Stimulated activated CD4-positive, alpha-beta T cell treated with anti-CD3 and anti-CD28 coated beads, Interleukin-2, amount 100 ng/mL, for 4 hours (primary cell): ENCODE results near the gene DLG4.
A peak's percentile ranks its signal among the peaks of the same experiment; 100 is the strongest.

Experiments used
- DNase-seq: peaks from one replicate; pipeline ENCODE4 v3.0.0-alpha.2; 2020; ENCODE audit warnings: low read depth

Gene DLG4

GRCh38 chr17:7214300-7215135, 5.1 kb downstream of the DLG4 start:
- DNase-seq = peak; percentile 99

- peak; percentile 40 for DNase-seq
These were observed 5.7 kb downstream of the DLG4 start for GRCh38 chr17:7213895-7214299.

DNA sequence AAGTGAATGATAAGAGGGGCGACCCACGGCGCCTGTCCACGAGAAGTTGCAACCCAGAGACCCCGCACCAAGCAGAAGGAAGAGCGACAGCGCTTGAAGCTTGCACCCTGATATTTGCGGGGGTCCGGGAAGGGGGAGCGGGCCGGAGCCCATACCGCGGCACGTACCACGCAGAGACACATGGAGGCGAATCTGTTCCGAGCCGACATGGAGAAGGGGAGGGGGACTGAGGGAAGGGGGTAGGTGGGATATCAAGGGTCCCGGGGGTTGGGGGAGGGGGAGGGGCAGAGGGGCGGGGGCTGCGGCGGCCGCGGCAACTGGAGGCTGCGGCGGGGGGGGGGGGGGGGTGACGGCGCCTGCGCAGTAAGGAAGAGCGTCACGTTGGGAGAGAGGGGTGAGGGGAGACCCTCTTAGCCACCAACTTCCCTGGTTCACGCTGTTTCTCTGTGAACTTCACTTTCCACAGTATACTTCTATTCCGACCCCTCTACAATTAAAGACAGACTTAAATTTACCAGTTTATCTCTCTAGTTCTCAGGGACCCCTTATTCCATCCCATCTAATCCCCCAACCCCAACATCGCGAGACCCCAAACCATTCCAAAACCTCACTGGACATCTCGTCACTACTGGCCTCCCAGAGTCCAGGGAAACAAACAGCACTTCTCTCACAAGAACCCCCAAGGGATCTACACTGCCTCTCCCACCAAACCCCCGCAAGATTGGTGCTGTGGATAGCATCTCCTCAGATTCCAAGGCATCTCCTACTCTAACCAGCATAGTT, 8.0 kb downstream of the DLG4 start:
- no peak for DNase-seq

- no peak for DNase-seq
These were observed 10.7 kb downstream of the DLG4 start for GRCh38 chr17:7208754-7209460.

GRCh38 chr17:7208027-7208571, 11.5 kb downstream of the DLG4 start:
- no peak for DNase-seq

DNA sequence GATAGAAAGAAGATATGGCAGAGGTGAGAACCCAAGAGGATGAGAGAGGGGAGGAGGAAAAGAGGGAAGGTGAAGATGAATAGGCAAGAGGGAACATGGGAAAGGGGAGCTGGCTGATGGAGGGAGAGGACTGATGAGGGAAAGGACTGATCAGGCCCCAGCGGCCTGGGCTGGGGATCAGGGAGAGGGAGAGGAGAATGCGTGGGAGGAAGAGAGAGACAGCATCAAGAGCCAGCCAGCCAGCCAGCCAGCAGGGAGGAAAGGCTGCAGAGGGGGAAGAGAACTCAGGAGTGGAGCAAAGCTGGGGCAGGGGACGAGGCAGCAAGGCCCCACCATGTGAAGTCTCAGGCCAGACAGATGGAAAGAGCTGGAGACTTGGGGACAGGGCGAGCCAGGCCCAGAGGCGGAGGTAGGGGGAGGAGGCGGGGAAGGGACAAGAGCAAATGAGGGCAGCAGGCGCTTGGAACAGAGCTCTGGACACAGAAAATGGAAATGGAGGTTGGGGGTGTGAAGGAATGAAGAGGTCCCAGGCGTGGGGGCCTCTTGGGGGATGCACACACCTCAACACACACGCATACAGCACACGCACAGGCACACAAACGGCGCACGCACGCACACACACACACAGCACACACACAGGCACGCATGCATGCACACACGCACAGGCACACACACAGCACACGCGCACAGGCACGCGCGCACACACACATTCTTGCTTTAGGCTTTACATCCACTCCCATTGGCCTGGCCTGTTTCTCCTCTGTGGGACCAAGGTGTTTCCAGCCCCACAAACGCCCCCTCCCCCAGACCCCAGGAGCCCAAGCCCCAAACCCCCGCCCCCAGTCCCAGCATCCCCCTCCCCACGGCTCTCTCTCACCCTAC, 12.3 kb downstream of the DLG4 start:
- DNase-seq = no peak

- no peak for DNase-seq
These were observed 14.1 kb downstream of the DLG4 start for GRCh38 chr17:7205561-7205960.

- peak; percentile 87 for DNase-seq
These were observed 14.7 kb downstream of the DLG4 start for GRCh38 chr17:7204828-7205461.

- DNase-seq = no peak
These were observed 15.3 kb downstream of the DLG4 start for GRCh38 chr17:7204336-7204735.

GRCh38 chr17:7203391-7203790, 16.2 kb downstream of the DLG4 start:
- no peak for DNase-seq

DNA sequence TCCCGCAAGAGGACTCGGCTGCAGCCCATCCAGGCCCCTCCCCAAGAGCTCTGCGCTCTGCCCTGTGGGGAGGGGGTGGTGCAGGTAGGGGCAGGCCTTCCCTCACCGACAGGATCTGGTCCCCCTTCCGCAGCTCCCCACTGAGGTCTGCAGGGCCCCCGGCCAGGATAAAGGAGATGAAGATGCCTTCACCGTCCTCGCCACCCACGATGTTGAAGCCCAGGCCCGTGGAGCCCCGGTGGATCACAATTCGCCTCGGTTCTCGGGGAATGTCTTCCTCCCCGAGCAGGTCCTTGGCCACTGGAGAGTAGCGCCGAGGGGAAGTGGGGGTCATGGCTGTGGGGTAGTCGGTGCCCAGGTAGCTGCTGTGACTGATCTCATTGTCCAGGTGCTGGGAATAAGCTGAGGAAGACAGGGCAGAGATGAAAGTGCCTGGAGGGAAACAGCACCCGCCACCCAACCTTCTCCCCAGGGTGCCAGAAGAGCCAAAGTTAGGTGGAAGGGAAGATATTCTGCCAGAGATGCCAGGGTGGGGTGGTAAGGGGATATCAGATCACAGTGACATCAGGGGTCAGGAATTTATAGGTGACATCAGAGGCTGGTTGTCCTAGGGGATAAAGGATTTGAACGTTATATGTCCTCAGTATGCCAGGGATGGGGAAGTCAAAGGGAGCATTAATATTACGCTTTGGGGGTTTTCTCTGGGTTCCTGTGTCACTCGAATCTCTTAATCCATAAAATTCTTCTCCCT, 22.8 kb downstream of the DLG4 start:
- no peak for DNase-seq

DNA sequence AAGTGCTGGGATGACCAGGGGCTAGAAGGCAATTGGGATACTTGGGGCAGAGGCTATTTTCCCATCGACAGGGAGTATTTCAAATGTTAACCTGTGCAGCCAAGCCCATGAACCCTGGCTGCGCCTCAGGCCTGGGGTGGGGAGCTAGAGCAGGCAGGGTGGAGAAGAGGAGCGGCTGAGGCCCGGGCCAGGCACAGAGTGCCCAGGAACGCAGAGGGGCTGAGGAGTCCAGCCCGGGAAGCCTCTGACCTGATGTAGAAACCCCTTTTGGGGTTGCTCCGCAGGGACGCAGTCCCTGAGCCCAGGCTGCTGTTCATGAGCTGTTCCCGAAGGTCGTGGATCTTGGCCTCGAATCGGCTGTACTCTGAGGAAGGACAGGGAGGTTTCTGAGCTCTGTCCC, 23.7 kb downstream of the DLG4 start:
- no peak for DNase-seq

- no peak for DNase-seq
These were observed 27.2 kb downstream of the DLG4 start for GRCh38 chr17:7192271-7192937.

DNA sequence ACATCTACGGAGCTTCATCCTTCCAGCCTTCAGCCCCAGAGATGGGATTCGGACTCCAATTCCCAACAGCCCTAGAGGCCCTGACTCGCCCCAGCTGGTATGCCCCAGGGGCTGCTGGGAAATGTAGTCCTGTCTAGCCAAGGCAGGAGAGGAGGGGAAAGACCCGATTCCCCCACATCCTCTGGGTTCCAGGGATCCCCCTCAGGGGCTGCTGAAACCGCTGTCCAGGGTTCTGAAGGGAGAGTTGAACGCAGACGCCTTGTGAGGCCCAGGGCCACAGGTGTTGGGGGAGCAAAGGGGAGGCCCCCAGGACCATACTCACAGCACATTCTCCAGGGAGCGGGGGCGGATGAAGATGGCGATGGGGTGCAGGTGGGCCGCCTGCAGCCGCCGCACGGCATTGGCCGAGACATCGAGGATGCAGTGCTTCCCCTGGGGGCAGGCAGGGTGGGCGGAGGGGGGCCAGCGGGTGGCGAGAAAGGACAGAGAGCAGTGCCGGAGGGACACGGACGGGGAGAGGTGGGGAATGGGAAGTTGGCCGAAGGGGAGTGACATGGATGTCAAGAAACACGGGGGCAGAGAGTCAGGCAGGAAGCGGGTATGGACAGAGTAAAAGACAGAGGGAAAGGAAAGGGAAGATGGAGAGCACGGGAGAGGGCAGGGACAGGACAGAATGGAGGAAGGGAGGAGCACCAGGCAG, 27.9 kb downstream of the DLG4 start:
- DNase-seq = no peak

DNA sequence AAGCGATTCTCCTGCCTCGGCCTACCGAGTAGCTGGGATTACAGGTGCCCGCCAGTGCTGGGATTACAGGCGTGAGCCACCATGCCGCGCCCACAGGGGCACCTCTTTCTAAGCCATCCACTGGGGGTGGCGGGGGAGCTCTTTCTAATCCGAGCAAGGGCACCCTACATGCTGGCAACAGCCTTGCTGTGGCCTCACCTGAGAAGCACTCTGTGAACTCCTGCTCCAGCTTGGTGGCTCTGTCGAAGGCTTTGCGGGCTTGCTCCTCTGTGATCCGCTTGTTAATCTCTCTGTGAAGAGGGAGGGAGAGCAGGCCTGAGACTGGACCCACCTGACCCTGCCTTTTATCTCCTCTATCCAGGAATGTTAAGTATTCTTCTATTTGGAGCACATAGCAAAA, 28.6 kb downstream of the DLG4 start:
- DNase-seq = no peak

DNA sequence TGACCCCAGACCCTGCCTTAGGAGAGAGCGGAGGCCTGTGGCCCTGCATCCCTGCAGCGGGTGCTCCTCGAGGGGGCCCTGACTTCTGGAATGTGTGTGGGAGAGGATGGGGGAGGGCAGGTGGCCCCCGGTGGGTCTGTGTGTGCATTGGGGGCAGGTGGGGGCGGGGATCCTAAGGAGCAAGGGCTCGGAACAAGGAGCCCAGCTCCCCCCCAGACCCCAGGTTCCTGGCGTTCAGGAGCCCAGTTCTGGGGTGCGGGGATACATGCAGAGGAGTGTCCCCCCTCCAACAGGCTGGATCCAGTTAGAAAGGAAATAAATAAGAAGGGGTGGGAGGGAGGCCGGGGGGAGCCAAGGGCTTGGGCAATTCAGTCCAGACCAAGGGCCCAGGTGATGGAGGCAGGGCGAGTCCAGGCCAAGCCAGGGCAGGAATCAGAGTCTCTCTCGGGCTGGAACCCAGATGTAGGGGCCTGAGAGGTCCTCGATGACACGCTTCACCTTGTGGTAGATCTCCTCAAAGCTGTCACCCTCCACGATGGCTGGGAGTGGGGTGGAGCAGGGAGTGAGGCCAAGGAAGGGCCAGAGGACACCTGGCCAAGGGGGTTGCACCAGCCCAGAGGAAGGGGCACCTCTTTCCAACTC, 29.2 kb downstream of the DLG4 start:
- DNase-seq = no peak

- DNase-seq = no peak
These were observed 33.4 kb downstream of the DLG4 start for GRCh38 chr17:7186241-7186640.

GRCh38 chr17:7184647-7185046, 35.0 kb downstream of the DLG4 start:
- DNase-seq = no peak

DNA sequence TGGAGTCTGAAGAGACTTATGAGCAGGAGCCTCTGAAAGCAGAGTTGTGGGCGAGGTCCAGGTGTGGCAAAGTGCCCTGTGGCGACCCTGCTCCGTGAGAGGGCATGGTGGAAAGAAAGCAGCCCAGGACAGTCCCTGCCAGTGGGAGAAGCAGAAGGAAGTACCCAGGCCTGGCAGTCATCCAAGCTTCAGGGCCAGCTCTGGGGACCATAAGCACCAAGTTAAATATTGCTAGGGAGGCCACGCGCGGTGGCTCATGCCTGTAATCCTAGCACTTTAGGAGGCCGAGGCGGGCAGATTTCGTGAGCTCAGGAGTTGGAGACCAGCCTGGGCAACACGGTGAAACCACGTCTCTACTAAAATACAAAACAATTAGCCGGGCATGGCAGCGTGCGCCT, 35.5 kb downstream of the DLG4 start:
- no peak for DNase-seq
